Adrenal gland (tissue), 12 donors: ENCODE measurements around the gene NUDT4. TPM values are rescaled to one million over a fixed set of nuclear protein-coding genes. Genes with fewer than 3 reads are reported as not detected.
"Not testable (repeated sequence)": the region's sequence is repeated elsewhere in the genome, so short reads cannot be mapped to it uniquely, and the experiment has no call there.

ENCODE experiments used
- DNase-seq, 7 donors: peaks; one replicate each; pipeline ENCODE4 v3.0.0-alpha.2; 2019 to 2020
- H3K27ac ChIP-seq, 5 donors: fragments of 200-600 bp; sonication (generic) in 4 of 5; 1 replicate in 3 of 5; 2 replicates in 2 of 5; pipeline versions ENCODE4 v1.5.1 to v1.8.0; 2016 to 2020; ENCODE audit warnings: mild to moderate bottlenecking in 1 of 5
- H3K27me3 ChIP-seq: fragments of 200-600 bp; 2 replicates; pipeline ENCODE4 v1.8.0; 2021
- H3K36me3 ChIP-seq, 2 donors: fragments of 200-600 bp; replicated peaks in 1 of 2; 1 replicate in 1 of 2; 2 replicates in 1 of 2; pipeline versions ENCODE4 v1.5.1 to v1.8.0; 2018 to 2022
- H3K4me1 ChIP-seq, 2 donors: fragments of 200-600 bp; replicated peaks in 1 of 2; 1 replicate in 1 of 2; 2 replicates in 1 of 2; pipeline versions ENCODE4 v1.5.1 to v1.8.0; 2018 to 2021
- H3K4me3 ChIP-seq, 4 donors: fragments of 200-600 bp; sonication (generic) in 3 of 4; one replicate each; pipeline ENCODE4 v1.5.1; 2016 to 2018
- H3K9me3 ChIP-seq, 3 donors: fragments of 200-600 bp; sonication (generic) in 1 of 3; replicated peaks in 1 of 3; 1 replicate in 2 of 3; 2 replicates in 1 of 3; pipeline versions ENCODE4 v1.5.1 to v1.8.0; 2016 to 2021
- CTCF ChIP-seq, 6 experiments: fragments of 450-650 bp in 4 of 6; fragments of 200-600 bp in 2 of 6; sonication (generic) in 1 of 6; IDR thresholded peaks; 1 replicate in 5 of 6; 2 replicates in 1 of 6; pipeline versions ENCODE4 v1.5.1 to v1.8.0; 2016 to 2021; ENCODE audit warnings: antibody characterized with exemption in 6 of 6, mild to moderate bottlenecking in 2 of 6, moderate library complexity in 1 of 6
- POLR2A ChIP-seq, 2 donors: fragments of 450-650 bp; IDR thresholded peaks; one replicate each; pipeline ENCODE4 v1.6.1; 2017; ENCODE audit warnings: antibody characterized with exemption in 2 of 2, mild to moderate bottlenecking in 2 of 2, moderate library complexity in 1 of 2
- WGBS, 4 donors: extraction: QIAGEN DNeasy Blood & Tissue Kit in 2 of 4; methylation state at CpG; one replicate each; pipeline versions ENCODE4 v1.1.5 to v1.1.7; 2013 to 2017; 5-methylcytosine and 5-hydroxymethylcytosine counted together
- intact Hi-C, 2 donors: fragments of 100-400 bp; cut with DNase I; formaldehyde crosslinking; loops; one replicate each; pipeline versions ENCODE4 v1.14.1 to v1.15.0; 2022 to 2023
- polyA plus RNA-seq, 3 donors: library from polyadenylated mRNA; stranded (reverse); fragments of 200-250 nt in 2 of 3; fragments of 350-450 nt in 1 of 3; fragmentation: Illumina TruSeq in 1 of 3; extraction: RNeasy Lipid Tissue Mini Kit (QIAGEN cat#74804) in 1 of 3; gene quantifications; one replicate each; pipeline ENCODE4 v1.2.3, GENCODE V29; 2013 to 2014
- total RNA-seq, 9 donors: library from RNA; depleted of rRNA in 4 of 9; stranded (reverse); fragments of >200 nt in 4 of 9; fragments of 120-200 nt in 1 of 9; fragmentation: NEBNext Ultra II Directional in 1 of 9; extraction: Animal tissue kit (Norgen Biotek cat#: 25700) in 1 of 9; gene quantifications; one replicate each; pipeline versions ENCODE4 v1.1.0 to v1.2.4, GENCODE V29; 2013 to 2023
- donor health status: healthy with polysubstance abuse.
- donor health status: Bipolar disorder and iron deficiency.
- donor health status: DM: yes; HTN: yes; CAD: no.
- donor health status: DM: no; HTN: no; CAD: no.
- donor health status: DM: no; HTN: no; CAD: no.
- donor health status: DM: yes; HTN: yes; CAD: no.

NUDT4 gene
- total and polyA plus RNA-seq, 12 donors = 23.0 to 195 (median 137) TPM

- TF ChIP-seq POLR2A (IDR thresholded peaks at IDR 0.05) (no peak), CTCF (IDR thresholded peaks at IDR 0.05) (no peak)
- DNase-seq = no peak
- peak overlapping the region in 1 of 4 donors; percentile 69 for H3K4me3 ChIP-seq
- H3K27ac ChIP-seq = peak overlapping the region in 3 of 5 donors; percentile 83 to 93 (median 87)
- H3K36me3 ChIP-seq = no peaks in the 10 kb centered on the region
- no peaks in the 10 kb centered on the region for H3K9me3 ChIP-seq
- H3K27me3 ChIP-seq = no peaks in the 10 kb centered on the region
- peaks cover 25 to 35% of the 10 kb centered on the region in 2 donors for H3K4me1 ChIP-seq
- 90 to 96% (median 95%) methylated on average over 6 of the region's 6 CpGs for WGBS, 4 donors
- intact Hi-C loops = no loop called here
These were observed 1.8 kb upstream of the NUDT4 start for GRCh38 chr12:93375906-93376305.

GRCh38 chr12:93376436-93377251, 1.1 kb upstream of the NUDT4 start:
- Histone ChIP-seq H3K27me3 (no peaks in the 10 kb centered on the region), H3K4me1 (peaks cover 26 to 42% of the 10 kb centered on the region in 2 donors), H3K4me3 (peak overlapping the region in 2 of 4 donors; percentile 46 to 69), H3K27ac (peak overlapping the region; percentile 62 to 94 (median 87)), H3K9me3 (no peaks in the 10 kb centered on the region), H3K36me3 (no peaks in the 10 kb centered on the region)
- WGBS, 4 donors = 41 to 61% (median 44%) methylated on average over 9 to 10 of the region's 10 CpGs
- TF ChIP-seq POLR2A (IDR thresholded peaks at IDR 0.05) (peak in 1 of 2 donors; percentile 72), CTCF (IDR thresholded peaks at IDR 0.05) (no peak)
- peak; percentile 57 to 81 (median 72) for DNase-seq
- intact Hi-C loops = no loop called here

GRCh38 chr12:93378196-93378997, 672 bp downstream of the NUDT4 start:
- H3K4me1 ChIP-seq = peaks cover 29 to 60% of the 10 kb centered on the region in 2 donors
- peak overlapping the region; percentile 83 to 94 (median 91) for H3K27ac ChIP-seq

GRCh38 chr12:93378998-93379325, 1.2 kb downstream of the NUDT4 start:
- no peaks in the 10 kb centered on the region for H3K9me3 ChIP-seq
- H3K27me3 ChIP-seq = no peaks in the 10 kb centered on the region
- H3K36me3 ChIP-seq = no peaks in the 10 kb centered on the region
- intact Hi-C loops = no loop called here
- no peak for DNase-seq
- WGBS, 4 donors = 0 to 2% (median 0%) methylated on average over 4 of the region's 4 CpGs
- H3K27ac ChIP-seq = peak overlapping the region; percentile 83 to 94 (median 91)
- peaks cover 25 to 60% of the 10 kb centered on the region in 2 donors for H3K4me1 ChIP-seq
- TF ChIP-seq POLR2A (IDR thresholded peaks at IDR 0.05) (no peak), CTCF (IDR thresholded peaks at IDR 0.05) (no peak)
- H3K4me3 ChIP-seq = peak overlapping the region in 3 of 4 donors; percentile 63 to 97 (median 69)

More at GRCh38 chr12:93378196-93378997, 672 bp downstream of the NUDT4 start:
- DNase-seq = peak in 6 of 7 donors; percentile 39 to 60 (median 46)
- 0 to 1% (median 1%) methylated on average over 15 to 44 of the region's 64 CpGs for WGBS, 4 donors
- H3K9me3 ChIP-seq, H3K27me3 ChIP-seq, H3K36me3 ChIP-seq, intact Hi-C loops: not testable (repeated sequence)
- H3K4me3 ChIP-seq = peak overlapping the region; percentile 31 to 97 (median 66)
- peak in 1 of 2 donors; percentile 52 for TF ChIP-seq POLR2A (IDR thresholded peaks at IDR 0.05)
